C4-2B (cell line): ENCODE data around the gene CMIP.

ENCODE experiments used
- H3K27ac ChIP-seq: fragments of 450-650 bp; 2 replicates; pipeline ENCODE4 v1.5.1; 2017
- CTCF ChIP-seq: fragments of 450-650 bp; conservative IDR thresholded peaks from 2 replicates; pipeline ENCODE4 v1.5.1; 2017; ENCODE audit warnings: mild to moderate bottlenecking
- ZFX ChIP-seq: fragments of 450-650 bp; IDR thresholded peaks from 2 replicates; pipeline ENCODE4 v1.6.1; 2017

Gene CMIP

GRCh38 chr16:81664153-81664552 is 219.5 kb downstream of the CMIP start:
- H3K27ac ChIP-seq, result no peak overlapping the region

GRCh38 chr16:81665588-81665987 is 221.0 kb downstream of the CMIP start:
- H3K27ac ChIP-seq, result no peak overlapping the region
- TF ChIP-seq ZFX (no peak), CTCF (no peak)

More at GRCh38 chr16:81664153-81664552, 219.5 kb downstream of the CMIP start:
- TF ChIP-seq CTCF (no peak), ZFX (no peak)

- no peak overlapping the region for H3K27ac ChIP-seq
- TF ChIP-seq ZFX (no peak), CTCF (no peak)
Measured at GRCh38 chr16:81666113-81666512, 221.5 kb downstream of the CMIP start.

GRCh38 chr16:81668243-81669097 is 223.9 kb downstream of the CMIP start:
- H3K27ac ChIP-seq, result no peak overlapping the region
- TF ChIP-seq ZFX (no peak), CTCF (no peak)

- no peak overlapping the region for H3K27ac ChIP-seq
- no peak for TF ChIP-seq CTCF
- no peak for TF ChIP-seq ZFX
Measured at GRCh38 chr16:81669473-81670350, 225.1 kb downstream of the CMIP start.

GRCh38 chr16:81671738-81672597 is 227.4 kb downstream of the CMIP start:
- no peak overlapping the region for H3K27ac ChIP-seq
- TF ChIP-seq CTCF (no peak), ZFX (no peak)
